GM12878 (cell line): ENCODE data around the gene KIAA0319L.

Source experiments
- BRCA1 ChIP-seq: IDR thresholded peaks from 2 replicates; pipeline ENCODE4 v1.6.1; 2011; ENCODE audit warnings: low read depth, low read length, improper control_type of control experiment
- CBX3 ChIP-seq: fragments of 200-600 bp; sonication (generic); IDR thresholded peaks from 2 replicates; pipeline ENCODE4 v1.6.1; 2016; ENCODE audit warnings: low read depth, borderline replicate concordance
- ESRRA ChIP-seq: IDR thresholded peaks from 2 replicates; pipeline ENCODE4 v1.6.1; 2012; ENCODE audit warnings: mild to moderate bottlenecking, low read length, improper control_type of control experiment
- POLR2A ChIP-seq: IDR thresholded peaks from 2 replicates; pipeline ENCODE4 v1.6.1; 2011; ENCODE audit warnings: low read depth, mild to moderate bottlenecking, low read length
- RAD51 ChIP-seq: fragments of 450-650 bp; IDR thresholded peaks from 2 replicates; pipeline ENCODE4 v1.6.1; 2016; ENCODE audit warnings: moderate library complexity, mild to moderate bottlenecking, inconsistent platforms
- RUNX3 ChIP-seq: IDR thresholded peaks from 2 replicates; pipeline ENCODE4 v1.6.1; 2012; ENCODE audit warnings: low read length, inconsistent platforms
- SIN3A ChIP-seq: IDR thresholded peaks from 2 replicates; pipeline ENCODE4 v1.6.1; 2012; ENCODE audit warnings: low read depth, low read length, improper control_type of control experiment
- TARDBP ChIP-seq: IDR thresholded peaks from 2 replicates; pipeline ENCODE4 v1.6.1; 2016; ENCODE audit warnings: borderline replicate concordance
- TF ChIP-seq, protein P1 (sequence below), 3 experiments: IDR thresholded peaks in 2 of 3; conservative IDR thresholded peaks in 1 of 3; 2 replicates each; pipeline ENCODE4 v1.5.1; 2011; ENCODE audit warnings: low read depth in 3 of 3, low read length in 3 of 3, mild to moderate bottlenecking in 3 of 3, control low read depth in 2 of 3, moderate library complexity in 2 of 3, inconsistent platforms in 1 of 3, mixed read lengths in 1 of 3; ENCODE audit not compliant: control insufficient read depth in 2 of 3, insufficient read depth in 1 of 3; ENCODE audit errors: extremely low read depth in 1 of 3

DNA sequence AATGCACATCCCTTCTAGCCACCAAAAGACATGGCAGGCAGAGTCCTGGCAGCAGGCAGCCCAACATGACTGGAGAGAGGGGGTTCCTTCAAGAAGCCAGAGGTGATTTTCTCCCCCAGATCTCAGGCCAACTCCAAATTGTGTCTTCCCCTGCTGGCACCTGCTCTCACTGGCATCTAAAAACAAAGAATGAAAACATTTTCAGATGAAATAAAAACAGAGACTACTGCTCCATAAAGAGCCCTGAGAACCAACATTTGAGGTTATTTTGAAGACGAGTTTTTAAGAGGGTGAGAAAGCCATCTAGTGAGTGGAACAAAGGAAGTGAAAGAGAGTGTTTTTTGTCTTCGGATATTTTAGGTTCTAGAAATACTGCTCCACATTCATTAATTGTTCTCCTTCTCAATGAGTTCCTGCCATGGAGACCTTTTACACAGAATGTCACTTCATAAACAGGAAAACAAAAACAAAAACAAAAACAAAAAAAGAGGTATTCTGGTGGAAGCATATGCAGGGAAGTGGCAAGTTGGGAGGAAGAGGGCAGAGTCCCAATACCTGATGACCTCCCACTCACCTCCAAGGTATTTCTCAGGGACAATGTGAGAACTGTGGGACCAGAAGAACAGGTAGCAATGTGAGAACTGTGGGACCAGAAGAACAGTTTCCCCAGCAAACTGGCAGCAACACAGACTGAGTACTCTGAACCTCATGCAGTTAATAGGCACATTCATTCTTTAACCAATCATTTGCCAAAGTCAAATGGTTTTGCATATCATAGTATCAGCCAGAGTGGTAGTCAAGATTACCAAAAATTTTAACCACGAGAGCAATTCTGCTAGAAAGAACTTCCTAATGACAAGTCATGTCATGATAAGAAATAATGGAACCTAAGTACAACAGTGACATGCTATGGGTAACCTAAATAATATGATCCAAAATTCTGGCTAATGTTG, 50.0 kb downstream of the KIAA0319L start:
- TF ChIP-seq TARDBP = no peak
- TF ChIP-seq RAD51 = no peak
- TF ChIP-seq, protein P1, sequence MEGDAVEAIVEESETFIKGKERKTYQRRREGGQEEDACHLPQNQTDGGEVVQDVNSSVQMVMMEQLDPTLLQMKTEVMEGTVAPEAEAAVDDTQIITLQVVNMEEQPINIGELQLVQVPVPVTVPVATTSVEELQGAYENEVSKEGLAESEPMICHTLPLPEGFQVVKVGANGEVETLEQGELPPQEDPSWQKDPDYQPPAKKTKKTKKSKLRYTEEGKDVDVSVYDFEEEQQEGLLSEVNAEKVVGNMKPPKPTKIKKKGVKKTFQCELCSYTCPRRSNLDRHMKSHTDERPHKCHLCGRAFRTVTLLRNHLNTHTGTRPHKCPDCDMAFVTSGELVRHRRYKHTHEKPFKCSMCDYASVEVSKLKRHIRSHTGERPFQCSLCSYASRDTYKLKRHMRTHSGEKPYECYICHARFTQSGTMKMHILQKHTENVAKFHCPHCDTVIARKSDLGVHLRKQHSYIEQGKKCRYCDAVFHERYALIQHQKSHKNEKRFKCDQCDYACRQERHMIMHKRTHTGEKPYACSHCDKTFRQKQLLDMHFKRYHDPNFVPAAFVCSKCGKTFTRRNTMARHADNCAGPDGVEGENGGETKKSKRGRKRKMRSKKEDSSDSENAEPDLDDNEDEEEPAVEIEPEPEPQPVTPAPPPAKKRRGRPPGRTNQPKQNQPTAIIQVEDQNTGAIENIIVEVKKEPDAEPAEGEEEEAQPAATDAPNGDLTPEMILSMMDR (IDR thresholded peaks at IDR 0.05 in 2 of 3, conservative IDR thresholded peaks at IDR 0.05 in 1 of 3; ENCODE audit: control insufficient read depth in 2 of 3, extremely low read depth in 1 of 3, insufficient read depth in 1 of 3, low read depth in 3 of 3, low read length in 3 of 3) = 0 out of 6 replicates have a peak, but pooled peaks of 1 of the 3 experiments have one; percentile 0
- no peak for TF ChIP-seq BRCA1
- TF ChIP-seq POLR2A = no peak
- no peak for TF ChIP-seq CBX3
- TF ChIP-seq ESRRA = no peak
- no peak for TF ChIP-seq SIN3A
- peak; percentile 53 for TF ChIP-seq RUNX3
